Measurements from ENCODE around the gene PDE8A.

DNA sequence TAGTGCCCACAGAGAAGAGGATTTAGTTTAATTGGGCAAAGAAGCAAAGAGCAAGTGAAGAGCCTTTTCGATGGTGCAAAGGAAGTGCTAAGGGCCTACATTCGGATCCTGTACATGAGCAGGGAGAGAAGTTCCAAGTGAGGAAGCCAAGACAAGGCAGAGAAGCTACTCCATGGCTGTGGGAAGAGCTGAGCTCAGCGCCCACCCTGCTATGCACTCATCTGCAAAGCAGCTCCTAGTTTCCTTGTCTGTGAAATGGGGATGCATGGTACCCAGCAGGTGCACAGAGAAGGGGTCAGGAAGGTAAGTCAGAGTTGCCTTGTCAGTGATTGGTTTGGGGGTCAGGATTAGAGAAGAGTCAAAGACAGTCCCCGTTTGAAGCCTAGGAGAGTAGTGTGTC, 126.5 kb downstream of the PDE8A start:
- TF ChIP-seq EZH2 (IDR thresholded peaks at IDR 0.05; ENCODE audit: borderline replicate concordance): no peak
- TF ChIP-seq, protein P1, sequence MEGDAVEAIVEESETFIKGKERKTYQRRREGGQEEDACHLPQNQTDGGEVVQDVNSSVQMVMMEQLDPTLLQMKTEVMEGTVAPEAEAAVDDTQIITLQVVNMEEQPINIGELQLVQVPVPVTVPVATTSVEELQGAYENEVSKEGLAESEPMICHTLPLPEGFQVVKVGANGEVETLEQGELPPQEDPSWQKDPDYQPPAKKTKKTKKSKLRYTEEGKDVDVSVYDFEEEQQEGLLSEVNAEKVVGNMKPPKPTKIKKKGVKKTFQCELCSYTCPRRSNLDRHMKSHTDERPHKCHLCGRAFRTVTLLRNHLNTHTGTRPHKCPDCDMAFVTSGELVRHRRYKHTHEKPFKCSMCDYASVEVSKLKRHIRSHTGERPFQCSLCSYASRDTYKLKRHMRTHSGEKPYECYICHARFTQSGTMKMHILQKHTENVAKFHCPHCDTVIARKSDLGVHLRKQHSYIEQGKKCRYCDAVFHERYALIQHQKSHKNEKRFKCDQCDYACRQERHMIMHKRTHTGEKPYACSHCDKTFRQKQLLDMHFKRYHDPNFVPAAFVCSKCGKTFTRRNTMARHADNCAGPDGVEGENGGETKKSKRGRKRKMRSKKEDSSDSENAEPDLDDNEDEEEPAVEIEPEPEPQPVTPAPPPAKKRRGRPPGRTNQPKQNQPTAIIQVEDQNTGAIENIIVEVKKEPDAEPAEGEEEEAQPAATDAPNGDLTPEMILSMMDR (IDR thresholded peaks at IDR 0.05; ENCODE audit: poor library complexity): no peak
